NCI-H2107 treated with DMSO at 0.1 percent for 48 hours (cell line): Measurements from ENCODE around the gene KCNB1.

Experiments used
- DNase-seq: peaks from one replicate; lab custom pipeline; 2025; ENCODE audit not compliant: unreplicated experiment; lab: John Stamatoyannopoulos, UW

Gene KCNB1

DNA sequence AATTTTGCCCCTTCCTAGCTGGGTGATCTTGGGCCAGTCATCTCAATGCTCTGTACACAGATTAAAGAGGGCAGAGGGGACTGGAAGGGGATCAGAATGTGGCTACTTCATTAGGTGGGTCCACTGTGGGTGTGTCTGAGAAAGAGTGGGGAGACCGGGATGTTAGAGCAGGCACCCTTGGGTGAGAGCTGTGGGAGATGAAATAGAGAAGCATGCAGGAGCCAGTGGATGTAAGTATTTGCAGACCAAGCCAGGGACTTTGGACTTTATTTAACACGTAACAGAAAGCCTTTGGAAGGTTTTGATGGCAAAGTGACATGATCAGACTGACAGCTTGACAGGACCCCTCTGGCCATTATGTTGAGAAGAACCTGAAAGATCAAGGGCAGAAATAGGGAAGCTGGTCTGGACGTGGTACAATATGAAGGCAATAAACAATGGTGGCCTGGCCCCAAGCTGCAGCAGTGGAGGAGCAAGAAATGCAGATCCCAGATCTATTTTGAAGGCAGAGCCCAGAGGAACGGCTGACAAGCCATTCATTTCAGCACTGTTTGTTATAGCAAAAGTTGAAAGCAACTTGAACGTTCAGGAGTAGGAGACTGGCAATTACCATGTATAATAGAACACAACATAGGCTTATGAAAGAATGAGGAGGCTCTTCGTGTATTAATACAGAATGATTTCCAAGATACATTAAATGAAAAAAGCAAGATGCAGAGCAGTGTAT is 122.1 kb downstream of the KCNB1 start:
- no peak for DNase-seq

DNA sequence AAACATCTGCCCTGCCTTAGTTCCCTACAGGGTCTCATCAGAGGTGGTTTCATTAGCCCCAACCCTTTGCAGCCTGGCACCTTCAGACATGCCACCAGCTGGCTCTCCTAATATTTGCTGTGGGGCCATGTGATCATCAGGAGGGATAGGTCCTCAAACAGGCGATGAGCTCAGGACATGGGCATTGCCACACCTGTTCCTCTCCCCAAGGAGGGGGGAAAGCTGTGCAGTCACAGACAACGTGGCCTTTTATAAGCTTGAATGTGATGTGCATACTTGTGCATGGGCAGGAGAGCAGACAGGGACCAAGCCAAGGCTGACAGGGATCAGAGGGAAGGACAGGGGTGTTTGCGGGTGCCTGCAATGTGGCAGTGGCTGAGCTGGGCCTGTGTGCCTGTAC is 125.8 kb downstream of the KCNB1 start:
- DNase-seq: no peak

DNA sequence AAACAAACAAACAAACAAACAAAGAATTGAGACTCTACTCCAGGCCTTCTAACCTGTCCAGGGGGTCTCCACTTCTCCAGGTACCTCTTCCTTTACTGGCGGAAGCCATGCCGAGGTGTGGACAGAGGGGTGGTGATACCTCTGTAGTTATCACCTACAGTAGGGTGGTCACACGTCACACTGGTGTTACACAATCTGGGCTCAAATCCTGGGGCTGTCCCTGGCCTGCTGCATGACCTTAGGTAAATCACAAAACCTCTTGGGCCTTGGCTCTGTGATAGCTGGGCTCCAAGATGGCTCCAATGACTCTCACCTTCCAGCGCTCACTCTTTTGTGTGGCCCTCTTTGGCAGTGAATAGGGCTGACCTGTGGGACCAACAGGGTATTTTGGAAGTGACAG is 127.8 kb downstream of the KCNB1 start:
- no peak for DNase-seq

DNA sequence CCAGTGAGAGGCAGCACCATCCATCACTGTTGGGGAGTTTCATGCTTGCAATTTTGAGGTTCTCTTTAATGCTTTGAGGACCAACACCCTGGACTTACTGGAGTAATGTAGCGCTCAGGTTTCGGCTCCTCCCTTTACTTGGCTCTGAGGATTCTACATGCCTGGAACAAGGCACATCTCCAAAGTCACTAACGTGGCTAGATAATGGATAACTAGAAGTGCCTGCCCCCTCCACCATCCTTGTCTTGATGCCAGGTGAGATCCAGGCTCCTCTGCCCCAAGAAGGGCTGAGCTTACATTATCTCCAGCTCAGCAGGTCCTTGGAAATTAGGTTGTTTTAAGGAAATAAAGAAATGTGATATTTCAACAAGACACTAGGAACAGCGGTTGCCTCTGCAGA is 129.1 kb downstream of the KCNB1 start:
- no peak for DNase-seq

DNA sequence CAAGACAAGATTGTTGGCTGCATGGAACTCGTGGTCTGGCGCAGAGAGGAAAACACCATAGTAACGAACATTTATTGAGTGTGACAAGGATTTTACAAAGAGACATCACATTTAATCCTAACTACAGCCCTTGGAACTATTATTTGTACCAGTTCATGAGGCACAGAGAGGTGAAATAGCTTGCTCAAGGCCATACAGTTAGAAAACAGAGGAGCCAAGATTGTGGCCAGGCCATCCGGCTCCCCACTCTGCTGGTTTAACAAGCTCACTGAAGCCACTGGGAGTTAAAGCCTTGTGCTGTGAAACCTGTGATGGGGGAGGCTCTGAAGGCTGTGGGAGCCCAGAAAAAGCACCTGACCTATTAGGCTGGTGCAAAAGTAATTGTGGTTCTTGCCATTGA is 129.7 kb downstream of the KCNB1 start:
- DNase-seq: no peak

DNA sequence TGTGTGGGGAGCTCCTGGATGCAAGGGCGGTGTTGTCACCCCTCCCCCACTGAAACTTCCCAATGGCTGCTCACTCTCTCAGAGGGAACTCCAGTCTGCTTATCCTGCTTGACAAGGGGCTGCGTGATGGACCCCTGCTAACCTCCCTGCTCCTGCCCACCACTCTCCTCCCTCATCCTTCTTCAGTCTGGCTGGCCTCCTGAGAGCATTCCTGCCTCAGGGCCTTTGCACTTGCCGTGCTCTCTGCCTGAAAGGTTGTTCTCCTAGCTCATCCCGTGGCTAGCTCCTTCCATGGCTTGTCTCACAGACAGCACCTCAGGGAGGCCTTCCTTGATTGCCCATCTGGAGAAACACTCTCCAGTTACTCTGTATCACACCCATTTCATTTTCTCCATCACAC is 130.7 kb downstream of the KCNB1 start:
- DNase-seq: no peak

DNA sequence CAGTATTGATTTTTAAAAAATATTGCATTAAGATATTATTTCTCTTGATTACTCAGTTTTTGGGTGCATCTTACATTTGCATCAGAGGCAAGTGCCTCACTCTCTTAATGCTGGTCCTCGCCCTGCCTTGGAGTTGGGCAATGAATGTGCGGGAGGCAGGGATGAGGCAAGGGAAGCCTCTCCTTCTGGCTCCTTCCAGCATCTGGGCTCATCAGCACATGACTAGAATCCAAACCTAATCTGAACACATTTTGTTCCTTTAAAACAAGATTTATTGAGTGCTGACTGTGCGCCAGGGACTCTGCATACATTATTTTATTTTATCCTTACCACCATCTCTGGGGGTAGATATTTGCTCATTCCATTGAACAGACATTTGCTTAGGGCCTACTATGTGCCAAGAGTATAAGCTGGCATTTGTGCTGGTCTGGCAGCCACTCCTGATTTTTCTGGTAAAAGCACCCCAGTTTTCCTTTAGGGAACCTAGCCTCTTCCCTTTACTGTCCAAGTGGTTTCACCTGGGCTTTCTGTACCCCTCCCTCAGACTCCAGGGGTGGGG is 132.7 kb downstream of the KCNB1 start:
- DNase-seq: no peak

DNA sequence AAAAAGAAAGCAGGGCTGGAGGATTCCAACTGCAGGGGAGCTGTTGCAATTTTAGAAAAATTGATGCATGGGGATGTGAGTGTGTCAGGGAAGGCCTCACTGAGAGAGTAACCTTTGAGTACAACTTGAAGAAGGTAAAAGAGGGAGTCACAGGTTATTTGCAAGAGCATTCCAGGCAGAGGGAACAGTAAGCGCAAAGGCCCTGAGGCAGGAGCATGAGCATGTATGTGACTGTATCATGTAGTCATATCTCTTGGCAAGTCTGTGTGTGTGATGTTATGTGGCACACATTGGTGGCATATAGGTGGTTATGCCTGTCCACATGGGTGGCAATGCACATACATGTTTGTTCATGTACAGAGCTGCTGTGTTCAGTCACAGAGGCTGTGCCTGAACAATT is 133.4 kb downstream of the KCNB1 start:
- no peak for DNase-seq

DNA sequence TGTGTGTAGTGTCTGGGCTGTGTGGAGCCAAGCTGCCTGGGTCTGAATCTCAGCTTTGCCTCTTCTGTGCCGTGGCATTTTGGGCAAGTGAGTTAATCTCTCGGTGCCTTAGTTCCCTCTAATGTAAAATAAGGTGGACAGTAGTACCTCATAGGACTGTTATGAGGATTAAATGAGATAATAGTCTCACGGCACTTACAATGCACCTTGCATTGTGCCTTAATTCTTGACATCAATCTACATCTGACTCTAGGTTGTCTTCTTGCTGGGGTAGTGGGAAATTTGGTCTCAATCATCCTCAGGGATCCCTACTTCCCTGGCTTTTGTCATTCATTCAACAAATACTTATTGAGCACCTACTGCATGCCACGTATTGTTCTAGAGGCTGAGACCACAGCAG is 133.9 kb downstream of the KCNB1 start:
- DNase-seq: no peak

DNA sequence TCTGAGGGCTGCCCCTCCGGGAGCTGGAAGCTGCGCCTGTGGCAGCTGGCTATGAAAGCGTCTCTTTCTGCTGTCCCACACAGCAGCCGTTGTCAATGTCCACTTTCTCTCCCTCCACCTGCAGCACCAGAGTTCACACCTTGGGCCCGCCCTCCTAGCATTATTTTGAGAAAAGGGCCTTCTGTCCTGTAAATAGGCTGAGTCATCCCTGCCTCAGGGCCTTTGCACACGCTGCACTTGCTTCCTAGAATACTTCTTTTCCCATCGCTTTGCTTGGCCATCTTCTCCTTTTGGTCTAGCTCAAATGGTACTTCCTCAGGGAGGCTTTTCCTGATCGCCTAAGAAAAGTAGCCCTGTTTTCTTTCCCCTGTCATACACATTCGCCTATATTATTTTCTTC is 135.3 kb downstream of the KCNB1 start:
- no peak for DNase-seq

DNA sequence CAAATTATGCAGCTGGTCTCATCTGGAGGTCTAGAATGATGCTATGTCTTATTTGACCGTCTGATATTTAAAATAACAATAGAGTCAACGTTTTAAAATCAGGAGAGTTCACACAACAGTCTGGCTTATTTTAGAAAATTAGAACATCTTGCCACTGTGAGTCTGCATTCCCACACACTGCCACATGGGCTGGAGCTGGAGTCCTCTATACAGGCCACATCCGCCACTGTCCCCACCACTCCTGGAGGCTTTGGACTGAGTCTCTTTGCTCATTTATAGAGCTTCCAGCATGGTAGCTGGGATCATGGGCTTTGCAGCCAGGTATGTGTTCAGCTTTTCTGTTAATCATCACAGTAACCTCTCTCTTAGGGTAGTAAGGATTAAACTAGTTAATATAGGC is 135.8 kb downstream of the KCNB1 start:
- no peak for DNase-seq

DNA sequence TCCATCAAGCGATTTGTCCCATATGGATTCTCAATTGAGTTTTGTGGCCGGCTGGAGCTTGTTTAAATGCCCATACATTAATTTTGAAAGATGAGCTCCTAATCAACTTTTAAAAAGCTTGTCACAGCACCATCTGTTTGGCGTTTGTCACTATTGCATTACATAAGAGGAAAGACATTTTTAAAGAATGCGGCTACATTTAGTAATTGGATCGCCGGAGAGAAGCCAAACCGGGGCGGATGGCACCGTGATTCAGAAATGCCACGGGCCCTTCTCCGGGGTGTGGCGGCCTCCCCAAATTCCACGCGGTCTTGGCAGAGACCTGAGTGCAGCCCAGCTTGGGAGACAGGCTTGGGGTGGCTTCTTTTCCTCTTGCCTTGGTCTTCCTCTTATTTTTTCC is 136.9 kb downstream of the KCNB1 start:
- no peak for DNase-seq

DNA sequence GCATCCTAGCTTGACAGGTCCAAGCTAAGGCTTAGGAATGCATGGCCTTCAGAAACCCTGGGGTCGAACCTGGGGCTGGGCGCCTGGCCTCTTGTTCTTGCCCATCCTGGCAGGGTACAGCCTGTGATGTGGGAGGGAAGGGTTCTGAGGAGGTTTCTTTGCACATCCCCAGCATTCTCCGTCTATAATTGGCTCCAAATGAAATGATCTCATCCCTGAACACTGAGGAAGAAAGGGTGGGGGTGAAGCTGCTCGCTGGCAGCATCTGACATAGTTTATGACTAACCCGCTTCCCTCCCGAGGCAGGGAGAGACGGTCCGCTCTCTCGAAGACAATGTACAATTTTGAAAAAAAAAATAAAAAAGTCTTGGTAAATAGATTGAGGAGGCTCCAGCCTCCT is 137.5 kb downstream of the KCNB1 start:
- no peak for DNase-seq

DNA sequence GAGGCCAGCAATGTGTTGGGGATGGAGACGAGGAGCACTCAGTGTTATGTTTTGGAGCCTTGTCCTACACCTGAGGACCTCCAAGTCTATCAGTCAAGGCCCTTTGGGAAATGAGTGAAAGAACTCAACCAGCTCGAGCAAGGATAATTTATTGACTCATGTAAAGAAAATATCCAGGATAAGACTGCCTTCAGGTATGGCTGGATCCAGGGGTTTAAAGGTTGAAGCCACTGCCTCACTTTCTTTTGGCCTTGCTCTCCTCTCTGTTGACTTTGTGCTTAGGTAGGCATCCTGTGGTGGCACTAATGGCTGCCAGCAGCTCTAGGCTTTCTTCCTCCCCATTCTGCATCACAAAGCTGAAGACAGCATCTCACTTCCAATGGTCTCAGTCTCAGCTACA is 138.3 kb downstream of the KCNB1 start:
- no peak for DNase-seq

DNA sequence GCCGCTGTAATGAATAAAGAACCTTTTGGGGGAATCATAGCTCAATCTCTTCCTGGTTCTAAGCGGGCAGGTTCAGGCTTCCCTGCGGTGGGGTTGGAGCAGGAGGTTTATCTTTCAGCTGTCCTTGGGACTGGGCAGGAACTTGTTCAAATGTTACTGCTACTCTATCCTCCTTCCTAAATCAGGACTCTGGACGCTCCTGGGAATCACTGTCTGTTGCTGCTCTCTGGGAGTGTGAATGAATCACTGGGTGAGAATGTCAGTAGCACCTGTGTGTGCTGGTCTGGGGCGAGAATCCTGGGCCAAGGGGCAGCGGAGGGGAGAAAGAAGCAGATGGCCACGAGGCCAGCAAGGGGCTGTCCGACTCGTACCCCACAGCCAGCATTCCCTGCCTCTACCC is 139.2 kb downstream of the KCNB1 start:
- DNase-seq: no peak

DNA sequence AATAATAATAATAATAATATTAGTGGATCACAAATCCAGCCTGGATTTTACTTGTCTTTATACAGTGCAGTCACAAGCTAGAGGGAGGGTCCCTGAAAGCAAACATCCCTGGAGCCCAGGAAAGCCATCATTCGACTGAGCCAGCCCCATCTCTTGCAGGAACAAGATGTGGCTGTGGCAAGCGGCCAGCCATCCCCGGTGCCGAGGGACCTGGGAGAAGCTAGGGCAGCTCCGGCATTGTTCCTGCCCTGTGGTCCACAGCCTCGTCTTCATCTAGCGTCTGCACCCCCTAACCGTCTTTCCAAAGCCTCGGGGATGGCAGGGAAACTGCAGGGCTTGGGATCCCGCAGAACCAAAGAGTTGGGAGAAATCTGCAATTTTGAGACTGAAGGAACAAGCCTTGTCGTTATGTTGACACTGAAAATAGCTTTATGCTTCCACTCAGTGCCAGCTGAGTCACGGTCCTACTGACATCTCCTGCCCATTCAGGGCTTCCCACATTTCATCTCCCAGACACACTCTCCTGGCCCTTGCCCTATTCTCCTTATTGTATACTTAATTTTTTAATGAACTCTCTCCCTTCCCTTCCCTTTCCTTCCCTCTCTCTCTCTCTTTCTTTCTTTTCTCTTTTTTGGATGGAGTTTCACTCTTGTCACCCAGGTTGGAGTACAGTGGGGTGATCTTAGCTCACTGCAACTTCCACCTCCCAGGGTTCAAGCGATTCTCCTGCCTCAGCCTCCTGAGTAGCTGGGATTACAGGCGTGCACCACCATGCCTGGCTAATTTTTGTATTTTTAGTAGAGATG is 142.1 kb downstream of the KCNB1 start:
- DNase-seq: no peak

DNA sequence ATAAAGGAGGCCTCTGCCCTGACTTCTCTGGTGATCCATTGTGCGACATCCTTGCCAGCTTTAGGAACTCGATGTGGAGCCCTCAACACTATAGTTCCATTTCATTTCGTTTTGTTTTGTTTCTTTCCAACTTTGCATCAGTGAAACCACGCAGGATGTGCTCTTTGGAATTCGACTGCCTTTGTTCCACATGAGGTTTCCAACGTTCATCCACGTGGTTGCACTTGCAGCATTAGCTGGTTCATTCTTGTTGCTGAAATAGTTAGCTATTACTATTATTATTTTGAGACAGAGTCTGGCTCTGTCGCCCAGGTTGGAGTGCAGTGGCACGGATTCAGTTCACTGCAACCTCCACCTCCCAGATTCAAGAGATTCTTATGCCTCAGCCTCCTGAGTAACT is 143.3 kb downstream of the KCNB1 start:
- no peak for DNase-seq

DNA sequence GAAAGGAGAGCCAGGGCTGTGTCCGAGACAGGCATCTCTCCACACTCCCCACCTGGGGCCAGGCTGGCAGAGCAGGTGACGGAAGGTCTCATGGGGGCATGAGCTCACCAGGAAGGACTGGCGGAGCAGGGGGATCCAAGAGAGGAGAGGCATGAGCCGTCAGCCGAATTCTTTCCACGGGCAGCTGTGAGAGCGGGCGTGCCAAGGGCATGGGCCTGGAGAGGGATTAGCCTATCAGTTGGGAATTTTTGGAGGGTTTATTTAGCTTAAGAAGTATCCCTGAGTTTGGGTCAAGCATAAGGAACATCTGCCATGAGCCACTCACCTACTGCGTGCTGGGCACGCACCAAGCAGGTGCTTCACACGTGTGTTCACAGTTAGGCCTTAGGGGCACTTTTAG is 144.4 kb downstream of the KCNB1 start:
- DNase-seq: no peak

DNA sequence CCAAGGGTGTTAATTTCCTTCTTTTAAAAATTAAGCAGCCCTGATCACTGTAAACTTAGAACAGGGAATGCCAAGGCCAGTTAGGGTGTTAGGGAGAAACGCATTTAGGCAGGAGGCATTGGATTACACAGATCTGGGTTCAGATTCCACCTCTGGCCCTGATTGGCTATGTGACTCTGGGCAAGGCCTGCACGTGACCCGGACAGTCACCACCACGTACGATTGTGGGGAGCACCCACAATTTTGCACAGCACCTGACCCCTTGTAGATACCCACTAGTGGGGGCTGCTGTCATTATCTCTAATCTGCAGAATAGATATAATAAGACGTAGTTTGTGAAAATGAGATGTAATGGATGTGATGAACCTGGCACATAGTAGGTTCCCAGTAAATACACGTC is 145.1 kb downstream of the KCNB1 start:
- DNase-seq: no peak

DNA sequence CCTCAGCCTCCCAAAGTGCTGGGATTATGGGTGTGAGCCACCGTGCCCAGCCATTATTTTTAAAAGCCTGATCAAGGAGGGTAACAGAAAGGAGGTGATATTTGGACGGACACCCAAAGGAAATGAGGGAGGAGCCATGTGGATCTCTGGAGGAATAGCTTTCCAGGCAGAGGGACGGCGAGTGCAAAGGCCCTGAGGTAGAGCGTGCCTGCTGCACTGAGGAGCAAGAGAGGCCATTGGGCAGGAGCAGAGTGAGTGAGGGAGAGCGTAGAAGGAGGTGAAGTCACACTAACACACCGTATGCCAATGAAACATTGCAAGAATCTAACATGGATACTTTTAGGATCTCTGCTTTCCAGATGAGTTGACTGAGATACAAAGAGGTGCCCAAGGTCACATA is 145.7 kb downstream of the KCNB1 start:
- DNase-seq: no peak

DNA sequence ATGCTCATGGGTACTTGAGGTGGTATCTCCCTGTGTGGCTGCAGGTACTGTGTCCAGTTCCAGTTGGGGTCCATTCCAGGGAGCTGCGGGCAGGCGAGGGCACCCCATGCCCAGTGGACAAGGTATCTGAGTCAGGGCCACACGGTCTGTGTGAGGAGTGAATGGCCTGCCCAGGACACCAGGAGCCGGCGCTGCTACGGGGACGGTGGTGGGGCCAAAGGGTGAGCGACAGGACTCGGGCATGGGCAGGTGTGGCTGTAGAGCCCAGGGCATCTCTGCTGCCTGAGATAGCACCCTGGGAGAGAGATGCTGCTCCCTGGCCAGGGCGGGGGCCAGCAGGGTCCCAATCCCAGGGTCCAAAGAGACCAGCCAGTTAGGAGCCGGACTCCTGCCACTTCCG is 147.0 kb downstream of the KCNB1 start:
- DNase-seq: no peak
